Fibroblast of villous mesenchyme (primary cell): ENCODE results near the gene HPCAL1. TPM values are rescaled to one million over a fixed set of nuclear protein-coding genes. Genes with fewer than 3 reads are reported as not detected.

ENCODE experiments used
- DNase-seq: peaks from one replicate; pipeline ENCODE4 v3.0.0-alpha.2; 2010; ENCODE audit warnings: low read depth
- H3K4me3 ChIP-seq: 2 replicates; pipeline ENCODE4 v1.5.1; 2011; ENCODE audit warnings: low read depth, mild to moderate bottlenecking, low read length
- CTCF ChIP-seq: IDR thresholded peaks from 2 replicates; pipeline ENCODE4 v1.5.1; 2012; ENCODE audit warnings: low read depth, mild to moderate bottlenecking, low read length; ENCODE audit not compliant: insufficient read depth
- total RNA-seq: library from RNA; depleted of rRNA; stranded (reverse); fragments of >200 nt; gene quantifications from 2 replicates; pipeline ENCODE4 v1.2.3, GENCODE V29; 2012

HPCAL1 gene
- total RNA-seq, 1 donor, result 60.0 TPM

- H3K4me3 ChIP-seq, result no peak overlapping the region
- DNase-seq, result no peak
- TF ChIP-seq CTCF, result no peak
These were observed 82.8 kb downstream of the HPCAL1 start for GRCh38 chr2:10385501-10385900.

GRCh38 chr2:10385933-10386773 lies 83.4 kb downstream of the HPCAL1 start:
- no peak overlapping the region for H3K4me3 ChIP-seq
- no peak for TF ChIP-seq CTCF
- peak; percentile 63 for DNase-seq

GRCh38 chr2:10387033-10387432 lies 84.3 kb downstream of the HPCAL1 start:
- H3K4me3 ChIP-seq, result no peak overlapping the region
- TF ChIP-seq CTCF, result no peak
- DNase-seq, result no peak

- TF ChIP-seq CTCF, result no peak
- DNase-seq, result no peak
- H3K4me3 ChIP-seq, result no peak overlapping the region
These were observed 86.4 kb downstream of the HPCAL1 start for GRCh38 chr2:10388954-10389560.

GRCh38 chr2:10389573-10389972 lies 86.9 kb downstream of the HPCAL1 start:
- no peak for TF ChIP-seq CTCF
- DNase-seq, result no peak
- no peak overlapping the region for H3K4me3 ChIP-seq

GRCh38 chr2:10390369-10390801 lies 87.7 kb downstream of the HPCAL1 start:
- no peak for TF ChIP-seq CTCF
- no peak overlapping the region for H3K4me3 ChIP-seq
- DNase-seq, result no peak
